OCI-LY1 (cell line): Measurements from ENCODE around the gene PDGFRB.

Source experiments
- EZH2 ChIP-seq: fragments of 200-600 bp; sonication (generic), shearing (Covaris generic); IDR thresholded peaks from 2 replicates; pipeline ENCODE4 v1.8.0; 2017; ENCODE audit warnings: borderline replicate concordance, mixed run types, mild to moderate bottlenecking, antibody characterized with exemption, low read length, moderate library complexity, mixed read lengths
- TF ChIP-seq, protein P1 (sequence below): fragments of 200-600 bp; sonication (generic), shearing (Covaris generic); IDR thresholded peaks from 2 replicates; pipeline ENCODE4 v1.5.1; 2017; ENCODE audit warnings: mild to moderate bottlenecking, antibody characterized with exemption, low read length, moderate library complexity, mixed read lengths

DNA sequence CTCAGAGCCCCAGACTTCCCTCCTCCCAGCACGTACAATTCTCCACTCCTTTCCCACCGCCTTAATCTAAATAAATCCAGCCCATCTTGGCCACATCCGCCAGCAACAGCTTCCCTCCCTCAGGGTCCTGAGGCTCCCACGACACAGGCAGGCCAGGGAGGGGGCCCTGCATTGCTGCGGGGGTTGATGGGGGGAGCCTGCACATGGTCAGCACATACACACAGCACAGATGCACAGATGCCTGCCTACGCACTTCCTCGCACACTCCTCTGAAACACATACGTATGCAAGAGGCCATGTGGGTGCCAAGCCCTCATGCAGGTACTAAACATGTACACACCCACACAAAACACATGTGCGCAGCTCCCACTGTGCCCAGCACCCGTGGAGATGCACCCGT is 14.8 kb downstream of the PDGFRB start:
- TF ChIP-seq, protein P1, sequence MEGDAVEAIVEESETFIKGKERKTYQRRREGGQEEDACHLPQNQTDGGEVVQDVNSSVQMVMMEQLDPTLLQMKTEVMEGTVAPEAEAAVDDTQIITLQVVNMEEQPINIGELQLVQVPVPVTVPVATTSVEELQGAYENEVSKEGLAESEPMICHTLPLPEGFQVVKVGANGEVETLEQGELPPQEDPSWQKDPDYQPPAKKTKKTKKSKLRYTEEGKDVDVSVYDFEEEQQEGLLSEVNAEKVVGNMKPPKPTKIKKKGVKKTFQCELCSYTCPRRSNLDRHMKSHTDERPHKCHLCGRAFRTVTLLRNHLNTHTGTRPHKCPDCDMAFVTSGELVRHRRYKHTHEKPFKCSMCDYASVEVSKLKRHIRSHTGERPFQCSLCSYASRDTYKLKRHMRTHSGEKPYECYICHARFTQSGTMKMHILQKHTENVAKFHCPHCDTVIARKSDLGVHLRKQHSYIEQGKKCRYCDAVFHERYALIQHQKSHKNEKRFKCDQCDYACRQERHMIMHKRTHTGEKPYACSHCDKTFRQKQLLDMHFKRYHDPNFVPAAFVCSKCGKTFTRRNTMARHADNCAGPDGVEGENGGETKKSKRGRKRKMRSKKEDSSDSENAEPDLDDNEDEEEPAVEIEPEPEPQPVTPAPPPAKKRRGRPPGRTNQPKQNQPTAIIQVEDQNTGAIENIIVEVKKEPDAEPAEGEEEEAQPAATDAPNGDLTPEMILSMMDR: no peak
- no peak for TF ChIP-seq EZH2
